Measurements from ENCODE around the gene PEX5L. TPM values are rescaled to one million over a fixed set of nuclear protein-coding genes. Genes with fewer than 3 reads are reported as not detected.

The PEX5L gene
- total RNA-seq, 2 experiments from 2014 or later: not detected

DNA sequence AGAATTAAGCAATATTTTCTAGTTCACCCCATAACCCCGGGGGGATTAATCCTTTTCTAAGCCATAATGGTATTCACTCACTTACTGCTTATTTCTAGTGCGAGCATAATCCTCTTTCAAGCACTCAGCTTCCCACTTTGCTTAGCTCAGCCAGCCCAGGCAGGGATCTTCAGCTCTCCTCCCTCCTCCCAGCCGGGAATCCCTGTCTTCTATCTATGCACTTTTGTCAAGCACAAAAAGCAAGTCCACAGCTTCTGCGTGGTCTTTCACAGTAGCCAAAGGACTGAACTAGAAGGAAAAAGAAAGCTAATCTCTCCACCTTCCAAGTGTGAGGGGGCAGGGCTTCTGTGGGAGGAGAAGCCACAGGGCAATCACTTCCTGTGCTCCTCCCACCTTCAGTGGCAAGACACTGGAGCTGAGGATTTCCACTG is 62.8 kb downstream of the PEX5L start:
- Mint-ChIP-seq H3K9me3 (no peaks in the 10 kb centered on the region), H3K4me3 (no peak overlapping the region), H3K36me3 (no peaks in the 10 kb centered on the region), H3K4me1 (no peaks in the 10 kb centered on the region), H3K27me3 (peaks cover 9% of the 10 kb centered on the region), H3K27ac (no peak overlapping the region)
- DNase-seq: no peak

DNA sequence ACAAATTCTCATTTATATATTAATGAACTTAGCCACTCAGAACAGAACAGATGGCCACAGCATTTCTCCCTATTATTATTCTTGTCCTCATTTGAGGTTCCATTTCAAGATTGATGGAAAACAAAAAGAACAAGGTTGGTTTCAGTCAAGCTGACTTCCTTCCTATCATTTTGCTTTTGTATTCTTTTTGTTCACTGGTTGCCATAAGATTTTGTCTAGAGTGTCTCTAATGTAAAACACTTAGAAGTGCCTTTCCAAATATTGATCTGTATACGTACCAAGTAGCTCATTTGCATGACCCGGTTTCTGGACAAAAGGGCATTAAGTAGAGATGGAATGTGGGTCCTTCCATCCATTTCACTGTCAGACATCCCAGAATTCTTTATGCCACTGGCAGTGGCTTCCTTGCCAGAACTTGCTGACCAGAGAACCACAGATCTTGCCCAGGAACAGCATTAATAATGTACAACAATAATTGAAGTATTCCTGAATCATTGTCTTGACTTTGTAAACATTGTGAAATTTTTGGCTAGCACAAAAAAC is 63.8 kb downstream of the PEX5L start:
- Mint-ChIP-seq H3K4me3 (no peak overlapping the region), H3K9me3 (no peaks in the 10 kb centered on the region), H3K27me3 (peaks cover 9% of the 10 kb centered on the region), H3K27ac (no peak overlapping the region), H3K4me1 (no peaks in the 10 kb centered on the region), H3K36me3 (no peaks in the 10 kb centered on the region)
- no peak for DNase-seq

DNA sequence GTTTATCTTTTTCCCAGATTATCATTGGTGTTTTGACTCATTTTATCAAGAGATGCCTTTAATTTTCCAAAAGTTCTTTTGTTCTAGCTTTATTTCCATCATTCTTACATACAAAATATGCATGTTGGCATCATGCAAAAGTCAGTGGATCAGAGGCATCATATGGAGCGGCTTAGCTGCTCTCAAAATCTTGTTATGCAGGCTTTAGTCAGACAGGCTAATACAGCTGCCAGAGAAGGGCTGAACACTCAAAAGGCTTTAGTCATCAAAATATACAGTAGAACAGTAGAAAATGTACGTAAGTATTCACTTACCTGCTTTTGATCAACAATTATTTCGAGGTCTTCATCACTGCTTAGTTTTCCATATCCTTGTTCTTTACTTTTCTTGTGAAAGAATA is 65.5 kb downstream of the PEX5L start:
- DNase-seq: no peak
- H3K9me3 Mint-ChIP-seq: no peaks in the 10 kb centered on the region
- H3K27ac Mint-ChIP-seq: no peak overlapping the region
- no peak overlapping the region for H3K4me3 Mint-ChIP-seq
- peaks cover 18% of the 10 kb centered on the region for H3K27me3 Mint-ChIP-seq
- no peaks in the 10 kb centered on the region for H3K4me1 Mint-ChIP-seq
- no peaks in the 10 kb centered on the region for H3K36me3 Mint-ChIP-seq

DNA sequence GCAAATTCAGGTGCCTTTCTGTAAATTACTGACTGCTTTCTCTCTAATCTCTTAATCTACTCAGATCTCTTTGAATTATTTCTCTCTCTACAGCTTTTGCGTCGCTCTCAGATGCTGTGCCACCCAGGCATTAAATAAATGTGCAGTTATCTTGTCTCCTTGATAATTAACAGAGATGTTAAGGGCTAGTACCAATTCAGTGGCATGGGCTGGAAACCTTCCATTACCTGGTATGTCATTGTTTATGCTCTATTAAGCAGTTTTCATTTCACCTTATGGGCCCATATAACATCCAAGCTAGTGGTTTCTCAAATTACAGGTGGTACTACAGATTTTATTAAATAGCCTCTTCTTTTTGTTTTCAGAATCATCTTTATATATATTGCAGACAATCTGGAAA is 66.0 kb downstream of the PEX5L start:
- Mint-ChIP-seq H3K27ac (no peak overlapping the region), H3K9me3 (no peaks in the 10 kb centered on the region), H3K4me1 (no peaks in the 10 kb centered on the region), H3K27me3 (peaks cover 18% of the 10 kb centered on the region), H3K4me3 (no peak overlapping the region), H3K36me3 (no peaks in the 10 kb centered on the region)
- no peak for DNase-seq

DNA sequence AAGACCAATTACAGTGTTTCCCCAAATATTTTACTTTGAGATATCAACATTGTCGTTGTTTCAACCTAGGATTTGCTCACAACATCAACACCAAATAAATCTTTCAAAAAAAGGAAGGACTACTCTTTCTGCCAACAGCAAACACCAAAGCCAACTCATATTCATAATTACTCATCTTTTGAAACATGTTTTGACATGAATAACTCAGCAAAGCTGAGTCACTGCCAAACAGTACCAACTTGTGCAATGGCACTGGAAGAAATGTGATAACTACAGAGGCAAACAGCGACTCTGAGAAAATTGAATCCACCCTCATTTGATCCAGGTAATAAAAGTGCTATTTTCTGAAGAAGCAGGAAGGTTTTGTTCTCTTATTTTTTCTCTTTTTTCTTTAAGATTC is 67.2 kb downstream of the PEX5L start:
- no peak for DNase-seq
- no peaks in the 10 kb centered on the region for H3K36me3 Mint-ChIP-seq
- peaks cover 16% of the 10 kb centered on the region for H3K27me3 Mint-ChIP-seq
- no peaks in the 10 kb centered on the region for H3K9me3 Mint-ChIP-seq
- H3K27ac Mint-ChIP-seq: no peak overlapping the region
- H3K4me1 Mint-ChIP-seq: no peaks in the 10 kb centered on the region
- H3K4me3 Mint-ChIP-seq: no peak overlapping the region

DNA sequence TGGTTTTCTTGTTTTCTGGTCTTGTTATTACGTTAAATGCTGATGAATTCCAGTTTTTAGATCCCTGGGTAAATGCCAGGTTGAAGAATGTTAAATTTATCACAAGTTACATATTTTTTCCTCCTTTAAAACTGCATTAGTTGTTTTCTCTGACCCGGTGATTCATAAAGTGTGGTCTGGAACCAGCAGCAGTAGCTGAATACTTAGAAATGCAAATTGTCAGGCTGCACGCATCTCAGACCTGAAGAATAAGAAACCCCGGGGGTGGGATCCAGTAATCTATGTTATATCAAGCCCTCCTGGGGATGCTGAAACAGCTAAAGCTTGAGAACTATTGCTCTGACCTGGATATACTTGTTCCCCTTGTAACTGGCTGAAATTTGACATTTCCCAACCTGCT is 69.1 kb downstream of the PEX5L start:
- DNase-seq: no peak
- H3K4me3 Mint-ChIP-seq: no peak overlapping the region
- no peak overlapping the region for H3K27ac Mint-ChIP-seq
- H3K4me1 Mint-ChIP-seq: no peaks in the 10 kb centered on the region
- H3K36me3 Mint-ChIP-seq: no peaks in the 10 kb centered on the region
- no peaks in the 10 kb centered on the region for H3K9me3 Mint-ChIP-seq
- peaks cover 21% of the 10 kb centered on the region for H3K27me3 Mint-ChIP-seq

DNA sequence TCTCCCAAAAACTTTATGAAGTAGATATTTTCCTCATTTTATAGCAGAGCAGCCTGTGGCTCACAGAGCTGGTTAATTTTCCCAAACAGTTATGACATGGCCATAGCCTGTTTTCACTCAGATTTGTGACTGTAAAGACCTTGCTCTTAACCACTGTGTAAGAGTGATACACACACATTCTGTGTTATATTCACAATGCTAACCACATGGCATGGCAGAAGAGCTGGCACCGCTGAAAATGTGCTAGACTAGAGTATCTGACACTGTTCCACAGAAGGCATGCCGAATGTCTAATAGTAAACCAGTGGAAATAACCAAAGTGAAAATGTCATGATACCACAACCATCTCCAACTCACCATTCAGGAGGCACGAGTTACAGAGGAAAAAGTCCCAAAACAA is 71.8 kb downstream of the PEX5L start:
- Mint-ChIP-seq H3K27ac (no peak overlapping the region), H3K4me3 (no peak overlapping the region), H3K36me3 (no peaks in the 10 kb centered on the region)

DNA sequence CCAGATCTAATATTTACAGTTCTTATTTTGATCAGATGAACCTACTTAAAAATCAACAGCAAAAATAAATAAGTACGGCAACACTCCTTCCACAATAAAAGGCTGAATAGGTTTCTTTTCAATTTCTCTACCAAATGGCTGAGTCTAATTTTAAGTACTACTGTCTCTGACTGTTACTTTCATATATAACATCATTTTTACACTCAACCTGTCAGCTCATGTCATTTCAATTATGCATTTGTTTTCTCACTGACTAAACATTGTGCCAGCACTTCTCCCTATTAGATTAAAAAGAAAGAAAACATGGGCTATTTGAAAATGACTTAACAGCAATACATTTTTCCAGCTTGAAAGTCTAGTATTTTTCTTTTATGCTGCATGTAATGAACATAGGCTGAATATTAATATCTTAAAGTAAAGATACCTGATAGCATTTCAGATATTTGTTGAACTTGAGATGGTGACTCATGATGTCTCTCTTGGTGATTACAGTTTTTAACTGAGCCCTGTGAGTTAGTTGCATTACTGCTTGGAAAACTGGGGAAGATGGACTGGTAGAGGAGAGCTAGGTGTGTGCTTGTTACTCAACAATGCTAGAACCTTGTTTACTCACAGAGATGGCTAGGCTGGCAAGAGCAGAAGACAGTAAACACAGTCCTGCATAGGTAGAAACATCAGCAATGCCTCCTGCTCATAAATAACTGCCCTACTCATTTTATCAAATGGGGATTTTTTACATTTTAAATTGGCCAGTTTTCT is 73.9 kb downstream of the PEX5L start:
- DNase-seq: no peak
- H3K4me1 Mint-ChIP-seq: no peaks in the 10 kb centered on the region
- H3K4me3 Mint-ChIP-seq: no peak overlapping the region
- peaks cover 2% of the 10 kb centered on the region for H3K9me3 Mint-ChIP-seq
- peaks cover 29% of the 10 kb centered on the region for H3K27me3 Mint-ChIP-seq
- no peak overlapping the region for H3K27ac Mint-ChIP-seq
- H3K36me3 Mint-ChIP-seq: no peaks in the 10 kb centered on the region

More for the DNA sequence above, 71.8 kb downstream of the PEX5L start:
- Mint-ChIP-seq H3K4me1 (no peaks in the 10 kb centered on the region), H3K27me3 (peaks cover 26% of the 10 kb centered on the region), H3K9me3 (peaks cover 2% of the 10 kb centered on the region)
- no peak for DNase-seq

DNA sequence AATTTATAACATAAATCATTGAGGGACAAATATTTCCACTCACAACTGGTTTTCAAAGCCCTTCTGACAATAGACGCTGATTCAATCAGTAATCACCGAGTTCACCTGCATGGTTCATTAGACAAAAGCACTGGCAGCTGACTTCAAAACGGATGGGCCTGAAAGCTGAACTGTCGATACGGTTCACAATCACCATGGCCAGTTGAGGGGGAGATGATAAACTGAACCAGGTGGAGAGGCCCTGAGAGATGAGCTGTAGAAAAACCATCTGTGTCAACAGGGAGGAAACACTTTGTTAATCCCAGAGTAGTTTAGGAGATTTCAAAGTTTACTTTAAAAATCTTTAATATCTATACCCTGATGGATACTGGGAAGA is 75.0 kb downstream of the PEX5L start:
- H3K9me3 Mint-ChIP-seq: peaks cover 2% of the 10 kb centered on the region
- no peak overlapping the region for H3K27ac Mint-ChIP-seq

DNA sequence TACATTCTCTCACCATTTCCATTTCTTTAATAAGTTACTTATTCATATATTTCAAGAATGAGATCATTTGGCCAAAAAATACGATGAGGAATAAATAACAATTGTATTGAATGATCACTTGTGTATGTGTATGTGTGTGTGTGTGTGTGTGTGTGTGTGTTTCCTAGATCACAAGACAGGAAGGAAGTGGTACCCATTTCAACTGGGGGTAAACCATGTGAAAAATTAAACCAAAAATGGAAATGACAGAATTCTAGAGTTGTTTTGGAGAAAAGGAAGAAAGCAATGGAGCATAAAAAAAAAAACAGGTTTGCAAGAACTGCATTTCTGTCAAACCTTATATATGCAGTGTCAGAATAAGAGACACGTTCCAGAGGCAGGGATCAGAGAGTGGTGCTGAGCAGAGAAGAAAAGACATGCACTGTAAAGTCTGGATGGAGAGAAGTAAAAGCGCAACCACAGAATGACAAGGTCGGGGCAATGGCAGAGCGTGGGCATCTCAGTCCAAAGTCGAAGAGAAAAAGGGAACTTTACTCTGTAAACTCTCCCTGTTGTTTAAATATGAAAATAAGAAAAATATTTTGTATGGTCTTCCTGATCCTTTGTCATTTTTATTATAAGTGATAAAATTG is 75.5 kb downstream of the PEX5L start:
- H3K9me3 Mint-ChIP-seq: peaks cover 2% of the 10 kb centered on the region
- no peak overlapping the region for H3K27ac Mint-ChIP-seq
- no peaks in the 10 kb centered on the region for H3K36me3 Mint-ChIP-seq
- DNase-seq: no peak
- no peak overlapping the region for H3K4me3 Mint-ChIP-seq
- H3K4me1 Mint-ChIP-seq: peaks cover 4% of the 10 kb centered on the region
- H3K27me3 Mint-ChIP-seq: peaks cover 28% of the 10 kb centered on the region

More for the DNA sequence above, 75.0 kb downstream of the PEX5L start:
- Mint-ChIP-seq H3K4me3 (no peak overlapping the region), H3K27me3 (peaks cover 33% of the 10 kb centered on the region), H3K36me3 (no peaks in the 10 kb centered on the region), H3K4me1 (peaks cover 4% of the 10 kb centered on the region)
- no peak for DNase-seq

DNA sequence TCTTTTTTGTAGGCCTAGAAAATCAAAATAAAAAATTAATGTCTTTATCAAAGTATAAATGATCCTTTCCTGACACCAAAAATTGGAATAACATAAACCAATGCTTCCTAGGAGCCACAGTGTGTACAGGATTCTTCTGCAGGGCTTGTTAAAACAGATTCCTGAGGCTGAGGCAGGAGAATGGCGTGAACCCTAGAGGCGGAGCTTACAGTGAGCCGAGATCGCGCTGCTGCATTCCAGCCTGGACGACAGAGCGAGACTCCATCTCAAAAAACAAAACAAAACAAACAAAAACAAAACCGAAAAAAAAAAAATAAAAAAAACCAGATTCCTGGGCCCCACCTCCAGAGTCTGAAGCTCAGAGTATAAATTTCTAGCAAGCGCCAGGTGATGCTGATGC is 78.0 kb downstream of the PEX5L start:
- H3K27me3 Mint-ChIP-seq: peaks cover 29% of the 10 kb centered on the region
- no peak for DNase-seq
- H3K27ac Mint-ChIP-seq: no peak overlapping the region
- H3K4me1 Mint-ChIP-seq: peaks cover 4% of the 10 kb centered on the region
- no peaks in the 10 kb centered on the region for H3K36me3 Mint-ChIP-seq
- H3K9me3 Mint-ChIP-seq: peaks cover 2% of the 10 kb centered on the region
- H3K4me3 Mint-ChIP-seq: no peak overlapping the region

DNA sequence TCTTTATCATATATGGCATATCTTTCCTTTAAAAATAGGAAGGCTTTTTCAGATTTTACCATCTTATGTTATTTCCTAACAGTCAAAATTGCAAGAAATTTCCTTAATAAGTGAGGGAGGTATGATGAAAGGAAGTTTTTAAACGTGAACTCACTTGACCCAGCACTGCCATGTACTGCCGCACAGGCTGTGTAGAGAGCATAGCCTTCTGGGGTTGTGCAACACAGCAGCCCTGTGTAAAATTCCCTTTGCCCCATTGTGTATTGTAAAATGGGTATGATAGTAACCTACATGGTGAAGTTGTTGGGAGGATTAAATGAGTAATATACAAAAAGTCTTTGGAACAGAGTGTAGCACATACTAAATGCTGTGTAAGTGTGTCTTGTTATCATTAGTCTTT is 78.6 kb downstream of the PEX5L start:
- no peak for DNase-seq
- no peak overlapping the region for H3K4me3 Mint-ChIP-seq
- no peaks in the 10 kb centered on the region for H3K36me3 Mint-ChIP-seq
- peaks cover 32% of the 10 kb centered on the region for H3K27me3 Mint-ChIP-seq
- H3K9me3 Mint-ChIP-seq: peaks cover 2% of the 10 kb centered on the region
- peaks cover 4% of the 10 kb centered on the region for H3K4me1 Mint-ChIP-seq
- H3K27ac Mint-ChIP-seq: no peak overlapping the region

DNA sequence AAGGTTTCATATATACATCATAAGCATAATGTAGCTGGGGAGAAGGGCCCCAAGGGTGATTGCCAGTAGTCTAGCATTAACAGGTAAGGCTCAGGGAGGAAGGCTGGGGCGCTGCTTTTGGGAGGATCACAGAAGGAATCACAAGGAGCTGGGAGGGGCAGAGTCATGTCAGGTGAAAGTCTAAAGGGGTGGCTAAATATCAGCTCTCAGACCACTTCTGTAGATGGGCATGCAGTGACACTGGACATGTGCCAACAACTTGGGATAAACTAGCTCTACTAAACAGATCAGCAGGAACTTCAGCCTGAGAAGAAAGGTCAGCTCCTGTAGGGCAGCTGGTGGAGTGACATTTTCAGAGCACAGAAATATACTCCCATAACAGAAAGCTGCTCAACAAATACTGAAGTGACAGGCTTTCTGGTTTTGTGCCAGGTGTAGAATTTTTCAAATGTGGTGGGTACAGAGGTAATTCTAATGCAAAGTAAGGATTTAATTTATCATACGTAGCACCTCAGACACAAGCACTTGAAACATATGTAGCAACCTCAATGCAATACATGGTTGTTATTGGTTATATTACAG is 79.4 kb downstream of the PEX5L start:
- no peak for DNase-seq
- H3K9me3 Mint-ChIP-seq: peaks cover 2% of the 10 kb centered on the region
- H3K4me1 Mint-ChIP-seq: peaks cover 4% of the 10 kb centered on the region
- no peaks in the 10 kb centered on the region for H3K36me3 Mint-ChIP-seq
- H3K27ac Mint-ChIP-seq: no peak overlapping the region
- H3K27me3 Mint-ChIP-seq: peaks cover 37% of the 10 kb centered on the region
- H3K4me3 Mint-ChIP-seq: no peak overlapping the region

DNA sequence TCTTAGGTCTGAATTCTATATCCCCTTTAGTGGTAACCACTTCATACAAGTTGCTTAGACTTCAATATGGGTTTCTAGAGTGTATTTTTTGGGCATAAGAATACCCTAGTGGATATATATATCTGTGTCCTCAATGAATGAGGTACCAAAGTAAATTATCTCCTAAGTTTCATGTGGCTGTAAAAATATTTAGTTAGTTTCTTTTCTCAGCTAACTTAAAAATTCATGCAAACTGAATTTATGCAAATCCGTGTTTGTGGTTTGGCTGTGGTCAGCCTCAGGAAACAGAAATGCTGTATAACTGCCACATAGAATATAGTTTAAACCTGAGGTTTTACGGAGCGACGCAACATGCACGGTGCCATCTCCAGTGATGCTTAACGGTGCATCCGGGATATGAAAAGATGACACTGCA is 80.3 kb downstream of the PEX5L start:
- no peak for DNase-seq
- peaks cover 37% of the 10 kb centered on the region for H3K27me3 Mint-ChIP-seq
- H3K36me3 Mint-ChIP-seq: no peaks in the 10 kb centered on the region
- peaks cover 2% of the 10 kb centered on the region for H3K9me3 Mint-ChIP-seq
- H3K4me3 Mint-ChIP-seq: no peak overlapping the region
- H3K27ac Mint-ChIP-seq: no peak overlapping the region
- peaks cover 4% of the 10 kb centered on the region for H3K4me1 Mint-ChIP-seq

DNA sequence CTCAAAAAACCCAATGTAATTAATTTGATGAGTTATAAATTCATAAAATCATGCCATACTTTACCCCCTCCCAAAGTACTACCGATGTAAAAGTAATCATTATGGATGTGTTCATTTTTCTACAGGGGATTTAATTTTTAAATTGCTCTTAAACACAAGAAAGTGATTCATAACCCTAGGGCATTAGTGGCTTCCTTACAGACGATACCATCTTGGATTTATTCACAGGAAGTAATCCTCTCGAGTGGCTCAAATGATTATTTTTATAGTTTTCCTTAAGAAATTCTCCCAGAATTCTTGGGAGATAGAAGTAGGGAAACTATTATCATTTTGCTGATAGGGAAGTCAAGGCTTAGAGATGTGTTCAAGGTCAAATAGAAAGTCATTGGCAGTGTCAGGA is 80.9 kb downstream of the PEX5L start:
- Mint-ChIP-seq H3K4me3 (no peak overlapping the region), H3K27me3 (peaks cover 36% of the 10 kb centered on the region), H3K4me1 (peaks cover 4% of the 10 kb centered on the region), H3K36me3 (no peaks in the 10 kb centered on the region), H3K9me3 (no peaks in the 10 kb centered on the region), H3K27ac (no peak overlapping the region)
- DNase-seq: no peak
